Mammary epithelial cell (primary cell): ENCODE results near the gene IQGAP3.

Source experiments
- EZH2 ChIP-seq: IDR thresholded peaks from 2 replicates; pipeline ENCODE4 v1.6.1; 2012; ENCODE audit warnings: low read length, inconsistent platforms, borderline replicate concordance
- TF ChIP-seq, protein P1 (sequence below), 2 donors: IDR thresholded peaks in 1 of 2; conservative IDR thresholded peaks in 1 of 2; 2 replicates each; pipeline ENCODE4 v1.5.1; 2011 to 2012; ENCODE audit warnings: inconsistent platforms in 2 of 2, low read length in 2 of 2, mild to moderate bottlenecking in 2 of 2, control low read depth in 1 of 2, low read depth in 1 of 2; ENCODE audit not compliant: insufficient read depth in 1 of 2; ENCODE audit errors: extremely low read depth in 1 of 2

DNA sequence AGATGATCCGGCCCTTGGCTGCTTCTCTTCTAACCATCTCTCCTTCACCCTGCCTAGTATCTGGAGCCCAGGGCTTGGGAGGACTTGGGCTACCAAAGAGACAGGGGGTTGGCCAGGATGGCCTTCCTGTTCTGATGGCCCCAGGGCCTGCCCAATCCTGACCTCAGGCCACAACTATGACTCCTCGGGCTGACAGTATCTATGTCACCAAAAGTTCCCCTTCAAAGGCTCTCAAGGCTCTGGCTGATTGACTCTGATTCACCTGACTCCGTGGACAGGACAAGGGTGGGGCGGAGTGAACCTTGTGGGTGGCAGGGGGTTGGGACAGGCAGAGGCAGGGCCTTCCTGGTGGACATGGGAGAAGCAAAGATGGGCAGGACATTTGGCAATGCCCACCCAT is 84.5 kb downstream of the IQGAP3 start:
- TF ChIP-seq, protein P1, sequence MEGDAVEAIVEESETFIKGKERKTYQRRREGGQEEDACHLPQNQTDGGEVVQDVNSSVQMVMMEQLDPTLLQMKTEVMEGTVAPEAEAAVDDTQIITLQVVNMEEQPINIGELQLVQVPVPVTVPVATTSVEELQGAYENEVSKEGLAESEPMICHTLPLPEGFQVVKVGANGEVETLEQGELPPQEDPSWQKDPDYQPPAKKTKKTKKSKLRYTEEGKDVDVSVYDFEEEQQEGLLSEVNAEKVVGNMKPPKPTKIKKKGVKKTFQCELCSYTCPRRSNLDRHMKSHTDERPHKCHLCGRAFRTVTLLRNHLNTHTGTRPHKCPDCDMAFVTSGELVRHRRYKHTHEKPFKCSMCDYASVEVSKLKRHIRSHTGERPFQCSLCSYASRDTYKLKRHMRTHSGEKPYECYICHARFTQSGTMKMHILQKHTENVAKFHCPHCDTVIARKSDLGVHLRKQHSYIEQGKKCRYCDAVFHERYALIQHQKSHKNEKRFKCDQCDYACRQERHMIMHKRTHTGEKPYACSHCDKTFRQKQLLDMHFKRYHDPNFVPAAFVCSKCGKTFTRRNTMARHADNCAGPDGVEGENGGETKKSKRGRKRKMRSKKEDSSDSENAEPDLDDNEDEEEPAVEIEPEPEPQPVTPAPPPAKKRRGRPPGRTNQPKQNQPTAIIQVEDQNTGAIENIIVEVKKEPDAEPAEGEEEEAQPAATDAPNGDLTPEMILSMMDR (conservative IDR thresholded peaks at IDR 0.05 in 1 of 2, IDR thresholded peaks at IDR 0.05 in 1 of 2; ENCODE audit: extremely low read depth in 1 of 2, insufficient read depth in 1 of 2, low read depth in 1 of 2, low read length in 2 of 2): no peak
- TF ChIP-seq EZH2: no peak
